Naive thymus-derived CD4-positive, alpha-beta T cell (primary cell): ENCODE measurements around the gene VAMP5. TPM values are rescaled to one million over a fixed set of nuclear protein-coding genes. Genes with fewer than 3 reads are reported as not detected.

Experiments
- ATAC-seq: fragments of 150-1000 bp; cut with Tn5 transposase; 2 replicates; pipeline ENCODE4 v1.10.0; 2021; ENCODE audit warnings: mild to moderate bottlenecking, moderate library complexity
- CTCF ChIA-PET: fragments of 350-600 bp; sonication (Branson Sonifier 250); formaldehyde crosslinking; loops from one replicate; lab custom pipeline; 2021; ENCODE audit warnings: antibody characterized with exemption; lab: Charles Lee
- POLR2A ChIA-PET: fragments of 350-600 bp; sonication (Branson Sonifier 250); formaldehyde crosslinking; loops from one replicate; lab custom pipeline; 2021; ENCODE audit warnings: antibody characterized with exemption, inconsistent platforms; lab: Charles Lee
- DNase-seq, 9 donors: peaks; one replicate each; pipeline versions ENCODE4 v3.0.0 to v3.0.0-alpha.2; 2020 to 2022; ENCODE audit warnings: mixed read lengths in 1 of 9
- H3K27ac ChIP-seq: one replicate; pipeline ENCODE4 v1.7.0; 2013; ENCODE audit warnings: mild to moderate bottlenecking, low read depth, low read length, moderate library complexity
- H3K27me3 ChIP-seq, 2 donors: one replicate each; pipeline ENCODE4 v1.7.0; 2013; ENCODE audit warnings: low read length in 2 of 2, mild to moderate bottlenecking in 2 of 2, moderate library complexity in 2 of 2; ENCODE audit not compliant: control insufficient read depth in 2 of 2, insufficient read depth in 2 of 2
- H3K36me3 ChIP-seq, 3 experiments: 1 replicate in 2 of 3; 2 replicates in 1 of 3; pipeline ENCODE4 v1.7.0; 2013; ENCODE audit warnings: low read length in 3 of 3, mild to moderate bottlenecking in 3 of 3, moderate library complexity in 1 of 3; ENCODE audit not compliant: insufficient read depth in 3 of 3, control insufficient read depth in 2 of 3
- H3K4me1 ChIP-seq, 2 donors: one replicate each; pipeline ENCODE4 v1.7.0; 2013; ENCODE audit warnings: low read length in 2 of 2, mild to moderate bottlenecking in 2 of 2, moderate library complexity in 1 of 2; ENCODE audit not compliant: control insufficient read depth in 2 of 2, insufficient read depth in 2 of 2
- H3K4me3 ChIP-seq: 2 replicates; pipeline ENCODE4 v1.7.0; 2013; ENCODE audit warnings: mild to moderate bottlenecking, low read length
- H3K9me3 ChIP-seq, 3 experiments: 1 replicate in 2 of 3; 2 replicates in 1 of 3; pipeline ENCODE4 v1.7.0; 2013; ENCODE audit warnings: low read length in 3 of 3; ENCODE audit not compliant: control insufficient read depth in 2 of 3
- H3K27ac Mint-ChIP-seq, 9 donors: one replicate each; pipeline ENCODE4 v1.8.0; 2020 to 2022; ENCODE audit warnings: mixed read lengths in 9 of 9, mild to moderate bottlenecking in 8 of 9, moderate library complexity in 5 of 9, inconsistent platforms in 2 of 9
- H3K27me3 Mint-ChIP-seq, 5 donors: one replicate each; pipeline ENCODE4 v1.8.0; 2021 to 2022; ENCODE audit warnings: mixed read lengths in 5 of 5, mild to moderate bottlenecking in 1 of 5
- H3K36me3 Mint-ChIP-seq, 5 donors: one replicate each; pipeline ENCODE4 v1.8.0; 2020 to 2022; ENCODE audit warnings: mixed read lengths in 5 of 5, mild to moderate bottlenecking in 3 of 5, inconsistent platforms in 1 of 5
- H3K4me1 Mint-ChIP-seq, 7 donors: one replicate each; pipeline ENCODE4 v1.8.0; 2020 to 2022; ENCODE audit warnings: mixed read lengths in 7 of 7, mild to moderate bottlenecking in 3 of 7, inconsistent platforms in 1 of 7
- H3K4me3 Mint-ChIP-seq, 10 donors: one replicate each; pipeline ENCODE4 v1.8.0; 2020 to 2022; ENCODE audit warnings: mild to moderate bottlenecking in 10 of 10, mixed read lengths in 10 of 10, moderate library complexity in 6 of 10, inconsistent platforms in 2 of 10
- H3K9me3 Mint-ChIP-seq, 11 donors: one replicate each; pipeline ENCODE4 v1.8.0; 2020 to 2022; ENCODE audit warnings: mixed read lengths in 11 of 11, mild to moderate bottlenecking in 4 of 11, inconsistent platforms in 1 of 11, moderate library complexity in 1 of 11
- intact Hi-C, 2 donors: fragments of 100-400 bp; cut with micrococcal nuclease; formaldehyde crosslinking; loops; one replicate each; pipeline ENCODE4 v1.15.1; 2023
- polyA plus RNA-seq, 2 donors: library from polyadenylated mRNA; unstranded; fragments of 300-500 nt; fragmentation: Illumina TruSeq; gene quantifications; one replicate each; pipeline ENCODE4 v1.2.3, GENCODE V29; 2021
- total RNA-seq, 6 experiments: library from RNA in 5 of 6; stranded (reverse) in 5 of 6; gene quantifications; 1 replicate in 5 of 6; 2 replicates in 1 of 6; pipeline ENCODE4 v1.2.3 and lab custom pipeline; 2021 to 2026

The VAMP5 gene
- total and polyA plus RNA-seq, 7 experiments from 2014 or later: 25.6 to 121 (median 37.0) TPM

DNA sequence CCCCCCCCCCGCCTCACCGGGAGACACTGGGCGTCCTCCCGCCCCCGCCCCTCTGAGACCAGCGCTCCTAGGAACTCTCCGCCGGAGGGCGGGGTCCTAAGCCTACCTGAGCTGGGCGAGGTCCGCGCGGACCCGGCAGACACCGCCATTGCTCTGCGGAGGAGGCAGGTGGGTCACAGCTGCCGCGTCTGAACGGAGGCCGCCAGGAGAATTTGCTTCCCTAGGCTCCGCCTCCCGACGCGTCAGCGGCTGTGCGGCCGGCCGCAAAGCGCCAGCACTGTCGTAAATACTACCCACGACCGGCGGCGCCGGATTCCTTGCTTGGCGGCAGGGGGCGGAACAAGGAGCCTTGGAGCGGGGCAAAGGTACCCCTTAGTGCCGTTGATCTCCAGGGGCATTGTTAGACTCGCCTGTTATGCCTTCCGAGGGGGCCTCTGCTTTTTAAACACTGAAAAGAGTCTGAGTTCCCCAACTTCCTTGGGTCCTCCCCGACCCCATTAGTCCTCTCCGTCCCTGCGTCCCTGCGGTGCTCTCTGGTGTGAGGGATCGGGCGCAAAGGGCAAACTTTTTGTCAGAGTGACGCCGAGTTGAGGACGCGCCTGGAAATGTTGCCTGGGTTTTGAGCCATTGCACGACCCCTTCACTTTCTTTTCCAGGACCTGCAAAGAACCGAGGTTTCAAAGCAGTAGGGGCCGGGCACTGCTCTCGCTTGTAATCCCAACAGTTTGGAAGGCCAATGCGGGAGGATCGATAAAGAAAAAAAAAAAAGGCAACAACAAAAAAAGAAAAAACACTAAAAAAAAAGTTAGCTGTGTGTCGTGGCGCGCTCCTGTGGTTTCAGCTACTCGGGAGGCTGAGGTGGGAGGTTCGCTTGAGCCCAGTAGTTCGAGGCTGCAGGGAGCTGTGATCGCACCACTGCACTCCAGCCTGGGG, 22.7 kb upstream of the VAMP5 start, which contains the start of gene GGCX:
GGCX (minus strand) TSS at position 214 of the 933 bp plus-strand sequence; CDS start at position 149, 65 bp downstream.
- intact Hi-C loops: loop anchor here (1.0 to 2.0 kb wide), 12 partner anchors 9 to 207 kb away; partner anchors contain the start of genes ELMOD3 (in 2 of the 2), MAT2A (in 2 of the 2), RETSAT (in 2 of the 2) and RNF181 (in 2 of the 2)
- DNase-seq (peak; percentile 77 to 92 (median 88)), ATAC-seq (peak; percentile 98)
- Histone ChIP-seq H3K9me3 (no peaks in the 10 kb centered on the region), H3K36me3 (peaks cover 0 to 7% (median 0%) of the 10 kb centered on the region in 3 experiments), H3K4me3 (peak within 1 kb of the TSS; percentile 98), H3K27ac (peak within 1 kb of the TSS; percentile 95), H3K27me3 (no peaks in the 10 kb centered on the region), H3K4me1 (peaks cover 6 to 8% of the 10 kb centered on the region in 2 donors)
- peak within 1 kb of the TSS; percentile 86 to 99 (median 95) for H3K27ac Mint-ChIP-seq
- peaks cover 0 to 4% (median 0%) of the 10 kb centered on the region in 5 donors for H3K36me3 Mint-ChIP-seq
- POLR2A ChIA-PET: interaction anchor here (0.6 to 5.9 kb wide), 24 partner anchors 10 to 724 kb away, joined by 3 to 38 read pairs (median 4); partner anchors contain the start of genes C2orf68, KCMF1, MAT2A and RNF181
- H3K4me1 Mint-ChIP-seq: peaks cover 17 to 48% (median 32%) of the 10 kb centered on the region in 7 donors
- H3K4me3 Mint-ChIP-seq: peak within 1 kb of the TSS; percentile 81 to 99 (median 97)
- CTCF ChIA-PET: interaction anchor here (0.5 to 1.9 kb wide), 4 partner anchors 9 to 30 kb away, joined by 3 to 8 read pairs (median 3); partner anchors contain the start of gene MAT2A
- no peaks in the 10 kb centered on the region for H3K9me3 Mint-ChIP-seq
- H3K27me3 Mint-ChIP-seq: peaks cover 0 to under 1% (median 0%) of the 10 kb centered on the region in 5 donors

DNA sequence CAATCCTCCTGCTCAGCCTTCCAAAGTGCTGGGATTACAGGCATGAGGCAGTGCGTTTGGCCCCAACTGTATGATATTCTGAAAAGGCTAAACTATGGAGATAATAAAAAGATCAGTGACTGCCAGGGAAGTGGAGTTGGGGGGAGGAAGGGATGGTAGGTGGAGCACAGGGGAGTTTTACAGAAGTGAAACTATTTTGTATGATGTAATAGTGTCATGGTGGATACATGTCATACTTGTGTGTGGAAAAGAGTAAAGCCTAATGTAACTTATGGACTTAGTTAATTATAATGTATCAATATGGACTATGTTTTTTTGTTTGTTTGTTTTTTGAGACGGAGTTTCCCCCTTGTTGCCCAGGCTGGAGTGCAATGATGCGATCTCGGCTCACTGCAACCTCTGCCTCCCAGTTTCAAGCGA, 20.1 kb upstream of the VAMP5 start:
- Histone ChIP-seq H3K27ac (no peak overlapping the region), H3K27me3 (no peaks in the 10 kb centered on the region), H3K4me1 (peaks cover 6 to 8% of the 10 kb centered on the region in 2 donors), H3K9me3 (no peaks in the 10 kb centered on the region), H3K36me3 (no peaks in the 10 kb centered on the region), H3K4me3 (no peak overlapping the region)
- H3K4me3 Mint-ChIP-seq: peak overlapping the region in 6 of 10 donors; percentile 10 to 70 (median 38)
- H3K27me3 Mint-ChIP-seq: peaks cover 0 to 6% (median 0%) of the 10 kb centered on the region in 5 donors
- peaks cover 17 to 36% (median 25%) of the 10 kb centered on the region in 7 donors for H3K4me1 Mint-ChIP-seq
- POLR2A ChIA-PET: interaction anchor here (0.7 kb wide), 1 partner anchor 13 kb away, joined by 3 read pairs; the partner anchor contains the start of gene VAMP8
- peak overlapping the region in 2 of 9 donors; percentile 14 to 76 for H3K27ac Mint-ChIP-seq
- intact Hi-C loops: no loop called here
- no peak for DNase-seq
- ATAC-seq: no peak
- no peaks in the 10 kb centered on the region for H3K36me3 Mint-ChIP-seq
- CTCF ChIA-PET: no interaction called here
- H3K9me3 Mint-ChIP-seq: no peaks in the 10 kb centered on the region

DNA sequence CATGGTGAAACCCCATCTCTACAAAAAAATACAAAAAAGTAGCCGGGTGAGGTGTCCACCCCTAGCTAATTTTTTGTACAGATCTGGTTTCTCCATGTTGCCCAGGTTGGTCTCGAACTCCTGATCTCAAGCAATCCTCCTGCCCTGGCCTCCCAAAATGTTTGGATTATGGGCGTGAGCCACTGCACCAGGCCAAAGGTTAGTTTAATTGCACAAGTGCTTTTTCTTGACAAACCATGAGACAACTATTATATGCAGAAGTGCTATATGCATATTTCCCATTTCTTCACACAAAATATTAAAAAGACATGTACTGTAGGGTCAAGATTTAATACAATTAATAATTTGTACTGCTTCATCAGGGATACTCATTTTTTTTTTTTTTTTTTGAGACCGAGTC, 18.0 kb upstream of the VAMP5 start:
- DNase-seq (no peak), ATAC-seq (no peak)
- POLR2A ChIA-PET: interaction anchor here (1.3 kb wide), 1 partner anchor 27 kb away, joined by 3 read pairs; the partner anchor contains the start of gene MAT2A
- no peaks in the 10 kb centered on the region for H3K4me1 ChIP-seq
- H3K27ac Mint-ChIP-seq: no peak overlapping the region
- no peaks in the 10 kb centered on the region for H3K36me3 ChIP-seq
- H3K9me3 Mint-ChIP-seq: no peaks in the 10 kb centered on the region
- CTCF ChIA-PET: no interaction called here
- H3K27ac ChIP-seq: no peak overlapping the region
- intact Hi-C loops: no loop called here
- H3K9me3 ChIP-seq: no peaks in the 10 kb centered on the region
- no peak overlapping the region for H3K4me3 ChIP-seq
- H3K36me3 Mint-ChIP-seq: no peaks in the 10 kb centered on the region
- no peak overlapping the region for H3K4me3 Mint-ChIP-seq
- H3K4me1 Mint-ChIP-seq: peaks cover 0 to 15% (median 5%) of the 10 kb centered on the region in 7 donors
- no peaks in the 10 kb centered on the region for H3K27me3 ChIP-seq
- H3K27me3 Mint-ChIP-seq: peaks cover 0 to 20% (median 0%) of the 10 kb centered on the region in 5 donors

DNA sequence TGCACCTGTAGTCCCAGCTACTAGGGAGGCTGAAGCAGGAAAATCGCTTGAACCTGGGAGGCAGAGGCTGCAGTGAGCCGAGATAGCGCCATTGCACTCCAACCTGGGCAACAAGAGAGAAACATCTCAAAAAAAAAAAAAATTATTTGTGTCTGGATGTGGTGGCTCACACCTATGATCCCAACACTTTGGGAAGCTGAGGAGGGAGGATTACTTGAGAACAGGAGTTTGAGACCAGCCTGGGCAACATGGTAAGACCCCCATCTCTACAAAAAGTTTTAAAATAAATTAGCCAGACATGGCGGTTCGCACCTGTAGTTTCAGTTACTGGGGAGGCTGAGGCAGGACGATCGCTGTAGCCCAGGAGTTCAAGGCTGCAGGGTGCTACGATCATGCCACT, 8.5 kb upstream of the VAMP5 start:
- H3K36me3 ChIP-seq: no peaks in the 10 kb centered on the region
- no peak overlapping the region for H3K27ac ChIP-seq
- Mint-ChIP-seq H3K9me3 (no peaks in the 10 kb centered on the region), H3K27me3 (peaks cover 0 to 15% (median 0%) of the 10 kb centered on the region in 5 donors), H3K36me3 (peaks cover 0 to 3% (median 0%) of the 10 kb centered on the region in 5 donors), H3K4me1 (peaks cover 25 to 34% (median 30%) of the 10 kb centered on the region in 7 donors), H3K27ac (peak overlapping the region in 1 of 9 donors; percentile 99), H3K4me3 (peak overlapping the region in 1 of 10 donors; percentile 19)
- peaks cover 12 to 28% of the 10 kb centered on the region in 2 donors for H3K4me1 ChIP-seq
- H3K9me3 ChIP-seq: no peaks in the 10 kb centered on the region
- no peak overlapping the region for H3K4me3 ChIP-seq
- DNase-seq (no peak), ATAC-seq (no peak)
- intact Hi-C loops: loop anchor here in 1 of 2 donors (5.0 kb wide), 1 partner anchor 37 kb away; the partner anchor contains the start of gene C2orf68
- no peaks in the 10 kb centered on the region for H3K27me3 ChIP-seq
- ChIA-PET POLR2A (interaction anchor here (0.7 kb wide), 1 partner anchor 14 kb away, joined by 4 read pairs; no protein-coding TSS in a partner anchor), CTCF (no interaction called here)

DNA sequence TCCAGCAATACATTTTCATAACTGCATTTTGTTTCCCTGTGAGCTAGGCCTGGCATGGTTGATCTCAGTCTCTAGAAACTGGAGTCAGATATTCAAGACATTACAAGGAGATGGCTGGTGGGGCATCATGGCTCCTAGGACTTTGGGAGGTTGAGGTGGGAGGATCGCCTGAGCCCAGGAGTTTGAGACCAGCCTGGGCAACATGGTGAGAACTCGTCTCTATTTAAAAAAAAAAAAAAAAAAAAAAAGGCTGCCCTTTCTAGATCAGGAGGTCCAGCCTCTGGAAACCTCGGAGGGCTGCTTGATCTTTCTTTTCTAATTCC, 7.2 kb upstream of the VAMP5 start:
- DNase-seq (no peak), ATAC-seq (no peak)
- Mint-ChIP-seq H3K4me1 (peaks cover 25 to 42% (median 37%) of the 10 kb centered on the region in 7 donors), H3K36me3 (peaks cover 0 to 11% (median 7%) of the 10 kb centered on the region in 5 donors), H3K9me3 (peaks cover 0 to 2% (median 0%) of the 10 kb centered on the region in 11 donors), H3K27me3 (peaks cover 0 to 6% (median 0%) of the 10 kb centered on the region in 5 donors), H3K4me3 (peak overlapping the region; percentile 89 to 96 (median 92)), H3K27ac (peak overlapping the region; percentile 74 to 99 (median 94))
- peak overlapping the region; percentile 86 for H3K27ac ChIP-seq
- intact Hi-C loops: loop anchor here (1.0 to 5.0 kb wide), 4 partner anchors 8 to 35 kb away; partner anchors contain the start of genes GGCX (in 2 of the 2), C2orf68 (in 1 of the 2) and TMEM150A (in 1 of the 2)
- H3K4me1 ChIP-seq: peaks cover 12 to 28% of the 10 kb centered on the region in 2 donors
- ChIA-PET POLR2A (interaction anchor here (0.6 to 5.7 kb wide), 9 partner anchors 13 to 194 kb away, joined by 3 to 50 read pairs (median 7); partner anchors contain the start of genes MAT2A, RNF181 and SH2D6), CTCF (no interaction called here)
- no peaks in the 10 kb centered on the region for H3K9me3 ChIP-seq
- peak overlapping the region; percentile 78 for H3K4me3 ChIP-seq
- H3K36me3 ChIP-seq: peaks cover 0 to 7% (median 0%) of the 10 kb centered on the region in 3 experiments
- no peaks in the 10 kb centered on the region for H3K27me3 ChIP-seq
